ENCODE results near the gene CHTF18. TPM values are rescaled to one million over a fixed set of nuclear protein-coding genes. Genes with fewer than 3 reads are reported as not detected.

Gene CHTF18
- total and polyA plus RNA-seq, 2 donors from 2014 or later = 4.2 to 16.0 TPM

DNA sequence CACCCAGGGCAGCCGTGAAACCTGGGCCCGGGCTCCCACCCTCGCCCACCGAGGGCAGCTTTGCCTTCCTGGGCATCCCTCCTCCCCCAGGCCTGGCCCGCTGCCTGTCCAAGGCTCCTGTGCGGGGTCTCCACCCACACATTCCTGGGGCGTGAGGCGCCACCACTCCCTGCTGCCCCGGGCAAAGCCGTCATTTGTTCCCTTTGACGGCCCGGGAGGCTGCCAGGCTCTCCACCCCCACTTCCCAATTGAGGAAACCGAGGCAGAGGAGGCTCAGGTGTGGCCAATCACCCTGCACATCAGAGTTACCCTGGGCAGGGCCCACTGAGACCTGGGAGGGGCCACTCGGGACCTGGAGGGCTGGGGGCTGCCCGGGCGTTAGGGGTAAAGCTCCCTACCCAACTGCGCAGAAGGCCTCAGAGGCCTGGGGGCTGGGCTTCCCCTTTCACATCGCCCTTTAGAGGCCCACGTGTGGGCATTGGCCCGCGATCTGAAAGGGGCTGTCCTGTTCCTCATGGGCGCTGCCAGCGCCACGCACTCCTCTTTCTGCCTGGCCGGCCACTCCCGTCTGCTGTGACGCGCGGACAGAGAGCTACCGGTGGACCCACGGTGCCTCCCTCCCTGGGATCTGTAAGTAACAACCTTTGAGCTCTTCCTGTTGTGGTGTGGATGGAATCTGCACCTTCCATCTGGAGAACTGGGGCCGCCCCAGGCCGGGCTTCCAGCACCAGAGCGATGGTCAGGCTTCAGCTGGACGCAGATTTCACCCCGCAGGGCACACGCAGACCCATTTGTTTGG lies 27.7 kb upstream of the CHTF18 start, which contains the start of gene MSLN:
MSLN (plus strand) TSS at position 190 of the 799 bp plus-strand sequence. CDS start 1,947 bp downstream, outside the sequence.
- H3K9me3 ChIP-seq (ENCODE audit: control insufficient read depth in 2 of 3, insufficient read depth in 1 of 3, low read length in 3 of 3) = no peaks in the 10 kb centered on the region
- H3K27me3 ChIP-seq (ENCODE audit: control insufficient read depth, insufficient read depth, low read length) = no peaks in the 10 kb centered on the region
- no peaks in the 10 kb centered on the region for H3K4me1 ChIP-seq (ENCODE audit: control insufficient read depth in 2 of 3, insufficient read depth in 2 of 3, low read depth in 1 of 3, low read length in 3 of 3)
- H3K27ac ChIP-seq (ENCODE audit: low read depth in 2 of 2, low read length in 2 of 2) = no peak within 1 kb of the TSS
- H3K4me3 ChIP-seq (ENCODE audit: low read length in 3 of 3) = no peak within 1 kb of the TSS
- FAIRE-seq (no peak), DNase-seq (peak; percentile 64 to 78 (median 70))
- TF ChIP-seq, protein P1, sequence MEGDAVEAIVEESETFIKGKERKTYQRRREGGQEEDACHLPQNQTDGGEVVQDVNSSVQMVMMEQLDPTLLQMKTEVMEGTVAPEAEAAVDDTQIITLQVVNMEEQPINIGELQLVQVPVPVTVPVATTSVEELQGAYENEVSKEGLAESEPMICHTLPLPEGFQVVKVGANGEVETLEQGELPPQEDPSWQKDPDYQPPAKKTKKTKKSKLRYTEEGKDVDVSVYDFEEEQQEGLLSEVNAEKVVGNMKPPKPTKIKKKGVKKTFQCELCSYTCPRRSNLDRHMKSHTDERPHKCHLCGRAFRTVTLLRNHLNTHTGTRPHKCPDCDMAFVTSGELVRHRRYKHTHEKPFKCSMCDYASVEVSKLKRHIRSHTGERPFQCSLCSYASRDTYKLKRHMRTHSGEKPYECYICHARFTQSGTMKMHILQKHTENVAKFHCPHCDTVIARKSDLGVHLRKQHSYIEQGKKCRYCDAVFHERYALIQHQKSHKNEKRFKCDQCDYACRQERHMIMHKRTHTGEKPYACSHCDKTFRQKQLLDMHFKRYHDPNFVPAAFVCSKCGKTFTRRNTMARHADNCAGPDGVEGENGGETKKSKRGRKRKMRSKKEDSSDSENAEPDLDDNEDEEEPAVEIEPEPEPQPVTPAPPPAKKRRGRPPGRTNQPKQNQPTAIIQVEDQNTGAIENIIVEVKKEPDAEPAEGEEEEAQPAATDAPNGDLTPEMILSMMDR (IDR thresholded peaks at IDR 0.05; ENCODE audit: borderline replicate concordance, extremely low read depth, insufficient read depth) = no peak
- H3K9ac ChIP-seq (ENCODE audit: low read length in 3 of 3) = no peak within 1 kb of the TSS
- no peaks in the 10 kb centered on the region for H3K36me3 ChIP-seq (ENCODE audit: control insufficient read depth in 2 of 3, insufficient read depth in 3 of 3, low read length in 3 of 3)
- intact Hi-C loops (cut with DNase I) = no loop called here

DNA sequence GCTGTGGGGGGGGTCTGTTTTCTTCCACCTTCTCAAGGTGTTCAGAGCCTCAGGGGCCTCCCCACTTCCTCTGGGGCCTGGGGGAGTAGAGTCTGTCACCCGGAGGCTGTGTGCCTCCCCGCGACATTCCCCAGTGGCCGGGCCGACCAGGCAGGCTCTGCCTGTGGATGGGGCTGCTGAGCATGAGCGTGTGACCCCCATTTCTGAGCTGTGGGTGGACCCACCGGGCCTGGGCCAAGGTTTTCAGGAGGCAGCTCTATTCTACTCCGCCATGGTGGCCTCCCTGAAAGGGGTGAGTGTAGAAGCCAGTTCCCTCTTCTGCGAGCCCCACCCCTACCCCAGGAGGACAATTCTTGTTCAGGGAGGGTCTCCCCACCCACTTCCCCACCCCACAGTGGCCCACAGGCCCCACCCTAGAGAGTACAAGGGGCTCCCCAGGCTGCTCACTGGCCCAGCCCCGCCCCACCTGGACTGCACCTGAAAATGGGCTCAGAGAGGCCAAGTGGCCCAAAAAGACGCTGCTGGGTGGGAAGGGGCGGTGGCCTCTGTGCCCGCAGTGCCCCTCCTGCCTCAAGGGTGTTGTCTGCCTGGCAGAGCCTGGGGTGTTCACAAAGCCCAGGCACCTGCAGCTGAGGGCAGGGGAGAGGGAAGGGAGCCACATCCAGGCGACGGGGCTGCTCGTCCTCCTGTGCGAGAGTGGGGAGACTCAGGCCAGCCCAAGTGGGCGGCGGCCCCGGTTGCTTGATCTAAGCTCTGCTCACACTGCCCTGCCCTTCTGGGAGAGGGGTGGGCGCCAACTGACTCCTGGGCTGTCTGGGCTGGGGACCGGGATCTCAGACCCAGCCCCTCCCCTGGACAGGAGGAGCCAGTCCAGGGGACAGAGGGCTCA lies 26.6 kb upstream of the CHTF18 start:
- no peak overlapping the region for H3K27ac ChIP-seq (ENCODE audit: low read depth in 2 of 2, low read length in 2 of 2)
- H3K36me3 ChIP-seq (ENCODE audit: control insufficient read depth in 2 of 3, insufficient read depth in 3 of 3, low read length in 3 of 3) = no peaks in the 10 kb centered on the region
- FAIRE-seq = no peak
- peak in 2 of 5 donors; percentile 56 to 70 for DNase-seq
- H3K4me1 ChIP-seq (ENCODE audit: control insufficient read depth in 2 of 3, insufficient read depth in 2 of 3, low read depth in 1 of 3, low read length in 3 of 3) = no peaks in the 10 kb centered on the region
- intact Hi-C loops (cut with DNase I) = no loop called here
- no peak overlapping the region for H3K4me3 ChIP-seq (ENCODE audit: low read length in 3 of 3)
- H3K9ac ChIP-seq (ENCODE audit: low read length in 3 of 3) = no peak overlapping the region
- H3K9me3 ChIP-seq (ENCODE audit: control insufficient read depth in 2 of 3, insufficient read depth in 1 of 3, low read length in 3 of 3) = no peaks in the 10 kb centered on the region
- TF ChIP-seq, protein P1 (IDR thresholded peaks at IDR 0.05; ENCODE audit: borderline replicate concordance, extremely low read depth, insufficient read depth) = no peak
- no peaks in the 10 kb centered on the region for H3K27me3 ChIP-seq (ENCODE audit: control insufficient read depth, insufficient read depth, low read length)

DNA sequence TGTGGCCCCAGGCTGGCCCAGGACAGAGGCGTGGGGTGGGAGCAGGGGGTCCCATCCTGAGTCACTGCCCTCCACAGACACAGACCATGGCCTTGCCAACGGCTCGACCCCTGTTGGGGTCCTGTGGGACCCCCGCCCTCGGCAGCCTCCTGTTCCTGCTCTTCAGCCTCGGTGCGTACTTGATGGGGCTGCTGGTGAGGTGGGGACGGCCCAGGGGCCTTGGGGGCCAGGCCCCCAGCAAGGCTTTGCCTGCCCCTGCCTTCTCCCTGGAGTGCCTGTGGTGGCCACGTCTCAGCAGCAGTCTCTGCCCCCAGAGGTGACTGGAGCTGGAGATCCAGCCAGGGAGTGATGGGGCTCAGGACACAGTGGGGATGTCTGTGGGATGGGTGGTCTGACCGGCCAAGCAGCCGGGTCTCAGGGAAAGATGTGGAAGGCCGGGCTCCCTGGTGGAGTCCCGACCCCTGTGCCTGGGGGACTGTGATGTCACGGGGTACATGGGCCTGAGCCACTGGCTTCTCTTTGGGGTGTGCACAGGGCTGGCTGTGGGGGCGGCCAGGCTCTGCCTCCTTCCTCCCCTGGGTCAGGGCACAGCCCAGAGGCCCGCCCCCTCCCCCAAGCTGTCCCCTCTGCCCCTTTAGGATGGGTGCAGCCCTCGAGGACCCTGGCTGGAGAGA lies 25.7 kb upstream of the CHTF18 start:
- H3K36me3 ChIP-seq (ENCODE audit: control insufficient read depth in 2 of 3, insufficient read depth in 3 of 3, low read length in 3 of 3) = no peaks in the 10 kb centered on the region
- H3K4me1 ChIP-seq (ENCODE audit: control insufficient read depth in 2 of 3, insufficient read depth in 2 of 3, low read depth in 1 of 3, low read length in 3 of 3) = no peaks in the 10 kb centered on the region
- peak in 2 of 5 donors; percentile 42 to 66 for DNase-seq
- no peak overlapping the region for H3K4me3 ChIP-seq (ENCODE audit: low read length in 3 of 3)
- H3K9me3 ChIP-seq (ENCODE audit: control insufficient read depth in 2 of 3, insufficient read depth in 1 of 3, low read length in 3 of 3) = no peaks in the 10 kb centered on the region
- no peaks in the 10 kb centered on the region for H3K27me3 ChIP-seq (ENCODE audit: control insufficient read depth, insufficient read depth, low read length)
- no peak for FAIRE-seq
- intact Hi-C loops (cut with DNase I) = no loop called here
- H3K9ac ChIP-seq (ENCODE audit: low read length in 3 of 3) = no peak overlapping the region
- no peak overlapping the region for H3K27ac ChIP-seq (ENCODE audit: low read depth in 2 of 2, low read length in 2 of 2)
- TF ChIP-seq, protein P1 (IDR thresholded peaks at IDR 0.05; ENCODE audit: borderline replicate concordance, extremely low read depth, insufficient read depth) = no peak

All from kidney (tissue), 14 donors.